GM21360 (cell line): ENCODE results near the gene SCYL2.
"Not testable (repeated sequence)": the region's sequence is repeated elsewhere in the genome, so short reads cannot be mapped to it uniquely, and the experiment has no call there.

ENCODE experiments used
- ATAC-seq: cut with Tn5 transposase; IDR thresholded peaks from one replicate; pipeline ENCODE4 v1.9.1; 2021; ENCODE audit warnings: mild to moderate bottlenecking, moderate library complexity; ENCODE audit not compliant: unreplicated experiment

Gene SCYL2

DNA sequence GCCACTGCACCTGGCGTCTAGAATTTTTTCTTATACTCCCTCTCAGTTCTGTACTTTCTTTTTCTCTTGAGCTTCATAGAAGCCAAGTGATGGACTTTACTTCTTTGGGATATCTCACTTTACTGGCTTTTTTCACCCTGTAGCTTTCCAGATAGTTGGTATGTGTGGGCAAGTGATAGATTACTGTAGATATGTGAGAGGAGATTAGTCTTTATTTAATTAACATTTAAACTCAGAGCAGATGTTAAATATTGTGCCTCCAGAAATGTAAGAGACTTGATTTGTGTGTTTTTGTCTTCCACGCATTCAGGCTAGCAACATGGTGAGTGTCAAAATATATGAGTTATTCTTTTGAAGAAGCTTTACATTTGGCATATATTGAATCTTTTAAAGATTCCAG lies 50.4 kb downstream of the SCYL2 start:
- no peak for ATAC-seq

DNA sequence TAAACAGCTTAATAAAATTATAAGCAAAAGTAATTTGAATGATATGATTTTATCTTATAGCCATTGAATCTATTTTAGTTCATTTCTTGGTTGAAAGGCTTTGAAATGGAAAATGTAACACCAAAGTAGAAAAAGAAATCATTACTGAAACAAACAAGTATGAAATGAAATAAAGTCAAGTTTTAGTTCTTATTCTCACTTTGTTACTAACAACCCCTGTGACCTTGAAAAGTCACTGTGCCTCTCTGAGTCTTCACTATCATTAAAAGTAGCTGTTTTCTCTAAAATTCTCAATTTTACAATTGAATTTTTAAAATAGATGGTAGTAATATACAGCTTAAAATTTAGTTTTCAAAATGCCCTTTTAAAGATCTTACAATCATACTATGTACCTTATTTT lies 57.5 kb downstream of the SCYL2 start:
- no peak for ATAC-seq

DNA sequence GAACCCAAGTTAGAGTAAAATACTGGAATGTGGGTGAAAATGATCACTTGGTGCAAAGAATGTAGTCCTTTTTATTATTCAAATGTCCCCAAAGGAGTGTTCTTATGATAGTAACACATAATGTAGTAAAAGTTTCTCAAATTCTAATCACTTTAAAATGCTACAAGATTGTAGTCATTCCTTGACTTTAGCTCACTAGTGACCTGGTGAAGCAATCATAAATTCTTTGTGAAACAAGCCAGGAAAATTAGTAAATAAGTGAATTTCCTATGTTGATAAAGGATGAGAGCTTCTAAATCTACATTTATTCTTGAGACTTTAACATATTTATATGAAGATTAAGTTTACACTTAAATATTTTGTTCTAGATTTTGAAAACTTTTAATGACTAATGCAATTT lies 59.2 kb downstream of the SCYL2 start:
- no peak for ATAC-seq

DNA sequence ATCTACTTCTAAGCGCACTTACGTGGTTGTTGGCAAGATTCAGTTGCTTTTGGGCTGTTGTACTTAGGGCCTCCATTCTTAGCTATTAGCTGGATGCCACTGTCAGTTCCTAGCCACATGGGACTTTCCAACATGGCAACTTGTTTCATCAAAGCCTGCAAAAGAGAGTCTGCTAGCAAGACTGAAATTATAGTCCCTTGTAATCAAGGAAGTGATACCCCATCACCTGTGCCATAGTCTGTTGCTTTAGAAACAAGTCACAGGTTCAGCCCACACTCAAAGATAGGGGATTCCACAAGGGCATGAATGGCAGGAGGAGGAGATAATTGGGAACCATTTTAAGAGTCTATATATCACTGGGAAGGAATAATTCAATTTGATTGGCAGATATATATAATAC lies 62.8 kb downstream of the SCYL2 start:
- peak; percentile 97 for ATAC-seq

DNA sequence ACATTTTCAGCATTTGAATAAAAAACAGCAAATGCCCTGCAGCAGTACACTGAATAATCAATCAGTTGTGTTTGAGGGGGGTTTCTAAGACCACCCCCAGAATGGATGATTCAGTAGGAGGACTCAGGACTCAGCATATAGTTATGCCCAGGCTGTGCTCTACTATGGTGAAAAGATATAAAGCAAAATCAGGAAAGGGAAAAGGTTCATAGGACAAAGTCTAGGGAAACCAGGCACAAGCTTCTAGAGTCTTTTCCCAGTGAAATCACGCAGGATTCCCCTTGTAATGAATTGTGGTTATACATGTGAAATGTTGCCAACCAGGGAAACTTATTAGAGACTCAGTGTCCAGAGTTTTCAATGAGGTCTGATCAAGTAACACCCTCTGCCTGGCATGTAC lies 64.9 kb downstream of the SCYL2 start:
- ATAC-seq, result no peak

DNA sequence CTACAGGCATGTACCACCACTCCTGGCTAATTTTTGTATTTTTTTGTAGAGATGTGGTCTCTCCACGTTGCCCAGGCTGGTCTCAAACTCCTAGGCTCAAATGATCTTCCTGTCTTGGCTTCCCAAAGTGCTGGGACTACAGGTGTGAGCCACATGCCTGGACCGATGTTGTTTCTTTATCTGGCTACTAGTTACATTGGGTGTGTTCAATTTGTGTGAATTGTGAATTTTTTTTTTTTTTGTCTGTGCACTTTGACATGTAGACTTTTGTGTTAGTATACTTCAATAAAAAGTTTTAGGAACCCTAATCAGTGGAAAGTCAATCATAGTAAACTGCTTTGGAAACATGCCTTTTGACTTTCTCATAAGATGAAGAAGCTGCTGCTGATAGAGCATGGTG lies 65.9 kb downstream of the SCYL2 start:
- ATAC-seq, result no peak

DNA sequence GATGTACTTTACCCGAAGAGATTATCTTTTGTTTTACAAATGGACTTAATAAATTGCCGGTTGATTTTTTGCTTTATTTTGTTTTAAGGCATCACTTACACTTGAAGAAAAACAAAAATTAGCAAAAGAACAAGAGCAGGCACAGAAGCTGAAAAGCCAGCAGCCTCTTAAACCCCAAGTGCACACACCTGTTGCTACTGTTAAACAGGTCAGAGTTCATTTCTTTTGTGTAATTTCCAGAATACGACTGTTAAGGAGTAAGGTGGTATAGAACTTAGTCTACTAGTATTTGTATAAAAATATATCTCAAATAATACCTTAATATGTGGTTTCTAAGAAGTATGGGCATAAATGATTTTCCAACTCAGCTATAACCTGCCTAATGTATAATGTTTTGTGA lies 70.3 kb downstream of the SCYL2 start:
- no peak for ATAC-seq

DNA sequence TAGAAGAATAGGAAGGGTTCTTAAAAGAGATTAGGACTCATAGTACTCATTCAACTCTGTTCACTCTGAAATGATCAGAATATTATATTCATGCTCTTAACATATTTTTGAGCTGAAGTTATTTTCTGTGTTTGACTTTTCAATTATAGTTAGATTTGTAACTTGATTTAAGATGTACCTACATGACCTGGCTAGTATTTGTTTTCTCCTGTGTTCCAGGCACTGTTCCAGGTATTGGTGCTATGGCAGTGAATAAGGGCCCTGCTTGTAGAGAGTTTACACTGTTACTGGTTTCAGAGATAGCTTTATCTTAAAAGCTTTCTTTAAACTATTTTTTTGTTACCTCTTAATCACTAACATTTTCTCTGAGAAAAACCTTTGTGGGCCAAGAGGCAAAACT lies 70.8 kb downstream of the SCYL2 start:
- ATAC-seq, result no peak

DNA sequence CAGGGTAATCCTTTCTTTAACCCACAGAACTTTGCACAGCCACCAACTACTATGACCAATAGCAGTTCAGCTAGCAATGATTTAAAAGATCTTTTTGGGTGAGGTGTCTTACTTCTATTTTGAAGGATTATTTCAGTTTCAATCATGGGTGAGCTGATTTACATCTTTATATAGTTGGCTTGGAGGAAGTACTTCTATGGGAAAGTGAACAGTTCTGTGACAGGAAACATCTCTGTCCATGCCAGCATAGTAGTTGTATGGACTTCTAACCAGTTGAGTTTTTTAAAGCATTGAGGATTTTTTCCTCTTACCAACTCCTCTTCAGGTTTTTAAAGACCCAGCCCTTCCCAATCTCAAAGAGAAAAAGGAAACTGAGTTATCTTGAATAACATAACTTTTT lies 72.1 kb downstream of the SCYL2 start:
- no peak for ATAC-seq

DNA sequence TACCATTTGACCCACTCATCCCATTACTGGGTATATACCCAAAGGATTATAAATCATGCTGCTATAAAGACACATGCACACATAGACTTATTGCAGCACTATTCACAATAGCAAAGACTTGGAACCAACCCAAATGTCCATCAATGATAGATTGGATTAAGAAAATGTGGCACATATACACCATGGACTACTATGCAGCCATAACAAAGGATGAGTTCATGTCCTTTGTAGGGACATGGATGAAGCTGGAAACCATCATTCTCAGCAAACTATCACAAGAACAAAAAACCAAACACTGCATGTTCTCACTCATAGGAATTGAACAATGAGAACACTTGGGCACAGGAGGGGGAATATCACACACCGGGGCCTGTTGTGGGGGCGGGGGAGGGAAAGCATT lies 75.9 kb downstream of the SCYL2 start:
- not testable (repeated sequence) for ATAC-seq

DNA sequence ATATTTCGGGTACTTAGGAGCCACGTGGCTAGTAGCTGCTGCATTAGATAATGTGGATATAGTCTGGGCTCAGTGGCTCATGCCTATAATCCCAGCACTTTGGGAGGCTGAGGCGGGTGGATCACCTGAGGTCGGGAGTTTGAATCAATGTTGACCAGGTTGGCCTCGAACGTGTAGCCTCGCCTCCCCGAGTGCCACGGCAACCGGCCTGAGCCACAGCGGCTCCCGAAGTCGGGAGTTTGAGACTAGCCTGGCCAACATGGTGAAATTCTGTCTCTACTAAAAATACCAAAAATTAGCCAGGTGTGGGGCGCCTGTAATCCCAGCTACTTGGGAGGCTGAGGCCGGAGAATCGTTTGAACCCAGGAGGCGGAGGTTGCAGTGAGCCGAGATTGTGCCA lies 77.4 kb downstream of the SCYL2 start:
- ATAC-seq, result not testable (repeated sequence)

DNA sequence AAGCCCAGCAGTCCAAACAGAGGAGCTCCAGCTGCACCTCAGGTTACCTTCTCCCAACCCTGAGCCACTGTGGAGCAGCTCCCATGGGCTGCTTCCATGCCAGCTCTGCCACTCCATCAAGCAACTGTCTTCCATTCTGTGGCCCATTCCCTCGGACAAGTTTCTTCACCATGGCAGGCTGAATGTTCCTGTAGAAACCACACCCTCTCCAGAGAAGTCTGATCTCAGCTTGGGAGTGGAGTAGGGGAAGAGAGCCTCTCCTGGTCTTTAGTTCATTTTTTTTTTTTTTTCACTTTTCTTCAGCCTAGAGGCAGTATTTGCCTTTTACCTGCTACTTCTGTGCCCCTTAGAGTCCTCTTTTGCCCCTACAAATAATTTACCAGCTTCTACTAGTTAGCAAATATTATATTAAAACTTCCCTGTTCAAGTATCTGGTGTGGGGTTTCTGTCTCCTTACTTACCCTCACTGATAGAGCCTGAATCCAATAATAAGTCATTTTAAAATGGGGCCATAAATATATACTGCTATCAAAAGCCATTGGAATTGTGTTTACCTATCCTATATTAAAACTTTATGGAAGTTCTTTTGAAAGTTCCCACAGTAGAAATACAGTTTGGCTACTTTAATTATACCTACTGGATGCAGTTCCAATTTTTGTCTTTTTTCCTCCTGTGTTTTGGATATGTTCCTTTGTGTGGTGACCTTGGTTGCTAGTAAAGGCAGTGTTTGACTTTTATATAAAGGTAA lies 78.2 kb downstream of the SCYL2 start:
- ATAC-seq, result no peak

DNA sequence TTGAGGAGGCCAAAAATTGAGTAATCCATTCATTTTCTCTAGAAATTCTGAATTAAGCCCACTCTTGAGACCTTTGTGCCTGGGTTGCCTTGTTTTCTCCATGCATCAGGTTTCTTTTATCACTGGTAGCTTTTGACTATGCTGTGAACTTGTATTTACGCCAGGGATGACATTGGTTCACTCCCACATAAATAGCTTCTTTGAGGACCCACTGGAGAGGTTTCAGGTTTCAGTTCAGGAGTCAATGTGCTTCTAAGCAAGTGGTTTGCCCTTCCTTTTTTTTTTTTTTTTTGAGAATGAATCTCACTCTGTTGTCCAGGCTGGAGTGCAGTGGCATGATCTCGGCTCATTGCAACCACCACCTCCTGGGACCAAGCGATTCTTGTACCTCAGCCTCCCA lies 79.7 kb downstream of the SCYL2 start:
- no peak for ATAC-seq

DNA sequence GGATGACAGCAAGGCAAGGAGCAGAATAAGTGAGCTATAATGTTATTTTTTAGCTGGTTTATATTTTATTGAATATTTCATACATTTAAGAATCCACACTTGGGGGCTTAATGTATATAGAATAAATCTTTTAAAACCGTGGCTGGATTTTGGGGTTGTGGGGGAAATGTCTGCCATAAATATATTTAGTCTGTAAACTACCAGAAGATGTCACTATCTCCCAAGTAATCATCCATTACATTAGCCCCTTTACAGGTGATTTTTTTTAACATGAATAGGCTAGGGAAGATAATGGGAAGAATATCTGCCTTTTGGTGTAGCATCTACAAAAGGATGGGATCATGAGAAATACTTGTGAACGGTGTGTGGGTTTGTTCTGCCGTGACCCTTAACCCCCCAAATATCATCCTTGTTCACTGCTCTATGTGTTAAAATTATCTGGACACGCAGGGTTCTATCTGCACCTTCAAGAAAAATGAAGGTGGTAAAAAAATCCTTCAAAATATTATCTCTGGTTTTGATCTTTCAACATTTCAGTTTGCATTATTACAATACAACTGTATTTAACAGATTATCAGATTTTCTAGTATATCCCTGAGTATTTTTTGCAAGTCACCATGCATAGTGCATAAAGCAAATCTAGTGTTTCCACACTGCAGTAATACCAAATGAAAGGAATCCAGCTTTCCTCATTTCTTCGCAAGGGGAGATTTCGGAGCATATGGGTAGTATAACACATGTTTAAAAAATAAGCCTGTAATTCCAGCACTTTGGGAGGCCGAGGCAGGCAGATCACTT lies 81.9 kb downstream of the SCYL2 start:
- no peak for ATAC-seq

DNA sequence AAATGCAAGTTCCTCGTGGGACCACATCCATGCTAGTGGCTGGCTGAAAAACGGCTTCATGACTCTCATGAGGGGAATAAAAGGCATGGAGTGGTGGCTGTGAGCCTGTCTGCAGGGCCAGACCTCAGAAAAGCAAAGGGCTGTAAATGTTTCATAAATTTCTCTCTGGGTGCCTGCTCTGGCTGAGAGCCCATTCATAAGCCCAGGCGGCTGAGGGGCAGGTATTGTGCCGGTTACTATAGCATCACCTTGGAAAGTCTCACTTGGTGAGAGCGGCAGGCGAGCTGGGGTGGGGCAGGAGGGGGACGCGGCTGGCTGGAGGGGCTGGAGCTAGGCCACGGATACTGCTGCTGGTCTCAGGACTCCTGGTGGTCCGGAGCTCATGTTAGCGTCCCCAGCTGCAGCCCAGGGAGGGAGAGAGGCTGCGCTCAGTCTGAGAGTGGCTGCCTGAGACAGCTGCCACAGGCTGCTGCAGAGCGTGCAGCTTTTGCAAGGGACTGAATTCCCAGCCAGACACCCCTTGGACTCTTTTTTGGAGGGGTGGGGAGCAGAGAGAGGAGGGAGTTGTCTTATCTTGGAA lies 89.8 kb downstream of the SCYL2 start, which contains the start of gene SLC17A8:
Gene SLC17A8, plus strand, starts transcription at position 431 of the 580 bp plus-strand sequence. CDS start 318 bp downstream, outside the sequence.
- ATAC-seq, result no peak

DNA sequence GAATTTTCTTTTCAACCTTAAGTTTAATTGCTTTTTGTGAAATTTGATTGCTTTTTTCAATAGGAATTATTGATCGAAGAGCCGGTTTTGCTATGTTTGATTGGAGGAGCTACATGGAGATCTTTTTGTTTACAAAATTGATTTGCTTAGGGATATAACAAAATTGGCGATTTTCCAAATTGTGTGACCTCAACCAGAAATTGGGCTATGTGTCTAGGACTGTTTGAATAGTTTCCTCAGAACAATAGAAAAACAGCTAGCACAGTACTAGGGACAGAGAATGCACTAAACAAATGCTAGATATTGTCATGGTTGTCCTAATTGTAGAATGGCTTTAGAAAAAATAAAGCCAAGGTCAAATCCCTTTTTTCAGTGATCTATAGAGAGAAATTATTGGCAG lies 92.3 kb downstream of the SCYL2 start:
- no peak for ATAC-seq

DNA sequence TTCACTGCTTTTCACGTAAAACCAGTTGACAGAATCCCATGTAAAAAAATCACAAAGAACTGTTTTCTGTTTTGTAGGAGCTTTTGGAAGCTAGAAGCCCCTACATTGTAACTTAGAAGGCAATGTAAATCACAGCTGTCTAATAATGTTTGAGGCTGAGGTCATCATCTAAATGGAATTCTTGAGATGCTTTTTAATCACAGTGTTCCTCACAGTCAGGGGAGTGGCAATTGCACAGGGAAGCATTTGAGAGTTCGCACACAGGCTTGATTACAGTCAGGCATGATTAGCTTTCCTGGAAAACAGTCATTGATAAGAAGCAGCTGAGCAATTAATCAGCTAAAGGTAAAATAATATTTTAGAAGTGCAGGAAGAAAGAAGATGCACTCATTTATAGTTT lies 92.8 kb downstream of the SCYL2 start:
- no peak for ATAC-seq

DNA sequence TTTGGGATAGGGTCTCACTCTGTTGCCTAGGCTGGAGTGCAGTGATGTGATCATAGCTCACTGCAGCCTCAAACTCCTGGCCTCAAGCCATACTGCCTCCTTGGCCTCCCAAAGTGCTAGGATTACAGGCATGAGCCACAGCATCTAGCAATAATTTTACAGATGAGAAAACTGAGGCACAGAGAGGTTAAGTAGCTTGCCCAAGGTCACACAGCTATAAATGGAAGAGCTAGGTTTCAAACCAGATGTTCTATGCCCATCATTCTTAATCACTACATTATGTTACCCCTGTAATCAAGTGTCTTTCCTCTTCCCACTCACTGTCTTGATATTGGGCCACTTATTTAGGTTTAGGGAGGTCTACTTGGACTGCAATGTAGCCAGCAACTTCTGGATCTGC lies 93.5 kb downstream of the SCYL2 start:
- no peak for ATAC-seq

DNA sequence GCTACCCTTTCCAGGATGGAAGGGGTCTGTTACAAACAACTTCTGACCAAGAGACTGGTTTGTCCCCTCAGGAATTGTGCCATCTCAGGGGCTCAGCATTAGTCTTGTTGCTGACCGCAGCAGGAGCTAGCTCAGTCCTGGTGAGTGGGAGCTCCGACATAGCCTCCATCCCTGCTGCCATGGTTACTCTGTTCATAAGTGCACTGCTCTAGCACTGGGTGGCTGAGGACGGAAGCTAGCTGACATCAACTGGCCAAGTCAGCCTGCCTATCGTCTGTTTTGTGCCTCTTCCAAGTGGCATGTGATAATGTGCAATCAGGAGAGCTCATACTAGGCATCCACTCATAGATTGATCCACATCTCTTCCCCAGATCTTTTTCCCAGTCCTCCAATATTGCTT lies 97.3 kb downstream of the SCYL2 start:
- ATAC-seq, result no peak

DNA sequence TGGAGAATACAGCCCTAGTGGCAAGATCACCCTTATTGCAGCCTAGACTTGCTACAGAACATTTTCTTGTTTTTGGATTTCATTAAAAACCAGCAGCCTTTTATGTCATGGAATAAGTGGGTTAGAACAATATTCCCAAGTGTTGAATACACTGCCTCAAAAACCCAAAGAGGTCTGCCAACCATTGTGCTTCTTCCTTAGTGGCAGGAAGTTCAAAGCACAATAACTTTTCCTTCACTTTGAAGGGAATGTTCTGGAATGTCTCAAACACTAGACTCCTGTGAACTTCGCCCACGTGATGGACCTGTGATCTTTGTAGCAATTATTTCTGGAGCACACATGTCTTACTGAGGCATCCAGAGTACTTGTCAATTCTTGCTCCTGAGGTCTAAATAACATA lies 98.4 kb downstream of the SCYL2 start:
- ATAC-seq, result no peak

DNA sequence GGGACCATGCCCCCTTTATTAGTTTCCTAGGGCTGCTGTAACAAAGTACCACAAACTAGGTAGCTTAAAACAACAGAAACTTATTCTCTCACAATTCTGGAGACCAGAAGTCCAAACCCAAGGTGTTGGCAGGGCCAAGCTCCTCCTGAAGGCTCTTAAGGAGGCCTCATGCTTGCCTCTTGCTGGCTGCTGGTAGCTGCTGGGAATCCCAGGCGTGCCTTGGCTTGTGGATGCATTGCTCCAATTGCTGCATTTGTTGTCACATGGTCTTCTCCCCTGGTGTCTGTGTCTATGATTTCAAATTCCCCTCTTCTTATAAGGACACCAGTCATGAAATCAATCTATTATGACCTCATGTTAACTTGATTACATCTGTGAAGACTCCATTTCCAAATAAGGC lies 101.1 kb downstream of the SCYL2 start:
- no peak for ATAC-seq

DNA sequence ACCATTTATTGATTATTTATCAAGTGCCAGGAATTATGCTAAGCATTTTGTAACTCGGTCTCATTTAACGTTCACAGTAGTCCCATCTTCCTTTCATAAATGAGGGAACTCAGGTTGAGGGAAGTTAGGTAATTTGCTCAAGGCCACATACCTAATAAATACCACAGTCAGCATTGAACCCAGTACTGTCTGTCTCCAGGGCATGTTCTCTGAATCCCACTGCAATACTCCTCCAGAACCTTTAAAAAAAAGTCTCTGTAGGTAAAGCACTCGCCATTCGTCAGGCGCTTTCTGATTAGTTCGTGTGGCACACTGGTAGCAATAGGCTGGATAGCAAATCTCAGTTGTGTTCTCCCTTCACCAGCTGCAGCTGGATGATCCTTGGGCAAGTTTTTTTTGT lies 104.2 kb downstream of the SCYL2 start:
- ATAC-seq, result no peak
